Ovary (tissue), 9 donors: ENCODE results near the gene TBC1D2. TPM values are rescaled to one million over a fixed set of nuclear protein-coding genes. Genes with fewer than 3 reads are reported as not detected.

Experiments used
- DNase-seq, 5 donors: peaks; one replicate each; pipeline ENCODE4 v3.0.0-alpha.2; 2019 to 2020
- H3K27ac ChIP-seq, 2 donors: fragments of 200-600 bp; one replicate each; pipeline versions ENCODE4 v1.5.1 to v1.8.0; 2019 to 2022
- H3K27me3 ChIP-seq: fragments of 200-600 bp; one replicate; pipeline ENCODE4 v1.8.0; 2022
- H3K36me3 ChIP-seq: fragments of 200-600 bp; sonication (generic); one replicate; pipeline ENCODE4 v1.5.1; 2019
- H3K4me1 ChIP-seq: one replicate; pipeline ENCODE4 v1.8.1; 2013; ENCODE audit warnings: mild to moderate bottlenecking, moderate library complexity; ENCODE audit not compliant: insufficient read depth
- H3K4me3 ChIP-seq: fragments of 200-600 bp; sonication (generic); one replicate; pipeline ENCODE4 v1.5.1; 2017
- H3K9me3 ChIP-seq, 2 donors: fragments of 200-600 bp in 1 of 2; sonication (generic) in 1 of 2; one replicate each; pipeline versions ENCODE4 v1.5.1 to v1.8.1; 2013 to 2019; ENCODE audit warnings: mild to moderate bottlenecking in 1 of 2, moderate library complexity in 1 of 2
- EP300 ChIP-seq: sonication (generic); formaldehyde crosslinking; IDR thresholded peaks from one replicate; pipeline ENCODE4 v1.6.1; 2017; ENCODE audit warnings: antibody characterized with exemption
- POLR2A ChIP-seq: fragments of 450-650 bp; IDR thresholded peaks from one replicate; pipeline ENCODE4 v1.6.1; 2017; ENCODE audit warnings: antibody characterized with exemption, mild to moderate bottlenecking, moderate library complexity
- WGBS, 3 donors: extraction: QIAGEN DNeasy Blood & Tissue Kit in 1 of 3; methylation state at CpG; one replicate each; pipeline versions ENCODE4 v1.1.5 to v1.1.7; 2013 to 2017; 5-methylcytosine and 5-hydroxymethylcytosine counted together
- intact Hi-C, 4 donors: fragments of 100-400 bp; cut with DNase I; formaldehyde crosslinking; loops; one replicate each; pipeline versions ENCODE4 v1.11.0 to v1.15.1; 2022 to 2023
- polyA plus RNA-seq, 2 donors: library from polyadenylated mRNA; stranded (reverse); fragments of 200-250 nt in 1 of 2; fragments of 350-450 nt in 1 of 2; fragmentation: Illumina TruSeq in 1 of 2; extraction: RNeasy Lipid Tissue Mini Kit (QIAGEN cat#74804) in 1 of 2; gene quantifications; one replicate each; pipeline ENCODE4 v1.2.3, GENCODE V29; 2013 to 2014
- total RNA-seq, 7 donors: library from RNA; depleted of rRNA in 2 of 7; stranded (reverse); fragments of >200 nt in 2 of 7; fragmentation: NEBNext Ultra II Directional in 3 of 7; extraction: Animal tissue kit (Norgen Biotek cat#: 25700) in 3 of 7; gene quantifications; one replicate each; pipeline versions ENCODE4 v1.1.0 to v1.2.4, GENCODE V29; 2016 to 2023
- TF ChIP-seq, protein P1 (sequence below), 3 donors: fragments of 450-650 bp in 2 of 3; fragments of 200-600 bp in 1 of 3; IDR thresholded peaks; one replicate each; pipeline versions ENCODE4 v1.5.1 to v1.8.0; 2016 to 2022; ENCODE audit warnings: antibody characterized with exemption in 3 of 3, mild to moderate bottlenecking in 1 of 3
- donor health status: DM: no; HTN: no; CAD: no; lungs with moderate emphysema.
- donor health status: DM: no; HTN: no; CAD: no.
- donor health status: Bipolar disorder and iron deficiency.
- donor health status: DM: yes; HTN: yes; CAD: no.
- donor health status: DM: no; HTN: no; CAD: no.
- donor health status: DM: yes; HTN: yes; CAD: no.

Gene TBC1D2
- total and polyA plus RNA-seq, 9 donors, result 1.7 to 11.3 (median 4.4) TPM

DNA sequence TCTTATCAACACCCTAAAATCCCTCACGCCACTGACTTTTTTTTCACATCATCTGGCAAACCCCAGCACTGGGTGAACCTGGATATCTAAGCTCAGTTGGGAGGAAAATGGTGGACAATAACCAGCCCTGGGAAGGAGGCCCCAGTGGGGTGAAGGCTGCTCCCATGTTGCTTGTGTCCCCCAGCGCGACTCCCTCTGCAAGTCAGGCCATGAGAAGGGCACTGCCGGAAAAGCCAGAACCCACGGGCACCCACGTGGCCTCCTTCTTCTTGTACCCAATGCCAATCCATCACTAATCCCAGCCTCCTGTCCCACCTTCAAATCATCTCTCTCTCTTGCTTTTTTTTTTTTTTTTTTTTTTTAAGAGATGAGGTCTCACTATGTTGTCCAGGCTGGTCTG lies 74.5 kb downstream of the TBC1D2 start:
- intact Hi-C loops, result no loop called here
- Histone ChIP-seq H3K4me3 (no peak overlapping the region), H3K9me3 (no peaks in the 10 kb centered on the region), H3K36me3 (no peaks in the 10 kb centered on the region), H3K4me1 (no peaks in the 10 kb centered on the region), H3K27me3 (no peaks in the 10 kb centered on the region), H3K27ac (no peak overlapping the region)
- TF ChIP-seq, protein P1, sequence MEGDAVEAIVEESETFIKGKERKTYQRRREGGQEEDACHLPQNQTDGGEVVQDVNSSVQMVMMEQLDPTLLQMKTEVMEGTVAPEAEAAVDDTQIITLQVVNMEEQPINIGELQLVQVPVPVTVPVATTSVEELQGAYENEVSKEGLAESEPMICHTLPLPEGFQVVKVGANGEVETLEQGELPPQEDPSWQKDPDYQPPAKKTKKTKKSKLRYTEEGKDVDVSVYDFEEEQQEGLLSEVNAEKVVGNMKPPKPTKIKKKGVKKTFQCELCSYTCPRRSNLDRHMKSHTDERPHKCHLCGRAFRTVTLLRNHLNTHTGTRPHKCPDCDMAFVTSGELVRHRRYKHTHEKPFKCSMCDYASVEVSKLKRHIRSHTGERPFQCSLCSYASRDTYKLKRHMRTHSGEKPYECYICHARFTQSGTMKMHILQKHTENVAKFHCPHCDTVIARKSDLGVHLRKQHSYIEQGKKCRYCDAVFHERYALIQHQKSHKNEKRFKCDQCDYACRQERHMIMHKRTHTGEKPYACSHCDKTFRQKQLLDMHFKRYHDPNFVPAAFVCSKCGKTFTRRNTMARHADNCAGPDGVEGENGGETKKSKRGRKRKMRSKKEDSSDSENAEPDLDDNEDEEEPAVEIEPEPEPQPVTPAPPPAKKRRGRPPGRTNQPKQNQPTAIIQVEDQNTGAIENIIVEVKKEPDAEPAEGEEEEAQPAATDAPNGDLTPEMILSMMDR (IDR thresholded peaks at IDR 0.05), result no peak
- TF ChIP-seq POLR2A, result no peak
- TF ChIP-seq EP300, result no peak
- WGBS, 3 donors, result 96 to 100% (median 96%) methylated on average over 6 of the region's 6 CpGs
- no peak for DNase-seq

DNA sequence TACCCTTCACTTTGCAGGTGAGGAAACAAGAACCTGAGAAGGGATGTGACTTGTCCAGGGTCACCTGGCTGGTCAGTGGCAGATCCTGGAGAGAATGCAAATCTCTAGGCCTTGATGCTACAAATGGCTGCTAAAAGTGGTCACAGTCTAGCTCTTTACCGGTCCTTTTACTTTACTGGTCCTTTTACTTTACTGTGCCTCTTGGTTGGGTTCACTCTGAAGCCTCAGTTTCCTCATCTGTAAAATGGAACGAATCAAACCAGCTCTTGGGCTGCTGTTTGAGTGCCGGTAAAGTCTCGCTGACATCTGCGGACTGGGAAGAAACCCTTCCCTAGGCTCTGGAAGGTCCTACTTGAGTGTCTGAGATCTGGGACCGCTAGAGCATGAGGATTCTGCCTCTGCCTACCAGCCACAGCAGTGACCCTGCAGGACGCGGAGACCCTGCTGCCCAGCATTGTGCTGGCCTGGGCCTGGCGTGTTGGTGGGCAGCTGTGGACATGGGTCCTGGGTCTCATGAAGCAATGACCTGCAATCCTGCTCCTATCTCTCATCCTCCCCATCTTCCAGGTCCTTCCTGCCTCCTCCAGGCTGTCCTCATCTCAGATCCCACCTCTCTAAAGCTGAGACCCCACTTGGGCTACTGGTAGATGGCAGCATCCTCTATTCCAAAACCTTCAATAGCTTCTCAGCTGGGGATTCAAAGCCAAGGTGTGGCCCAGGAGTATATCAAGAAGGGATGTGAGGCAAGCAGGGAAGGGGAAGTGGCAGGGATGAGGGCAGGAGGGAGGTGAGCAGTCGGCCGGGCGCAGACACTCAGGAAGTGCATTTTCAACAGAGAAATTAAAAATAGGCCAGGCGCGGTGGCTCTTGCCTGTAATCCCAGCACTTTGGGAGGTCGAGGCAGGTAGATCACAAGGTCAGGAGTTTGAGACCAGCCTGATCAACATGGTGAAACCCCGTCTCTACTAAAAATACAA lies 76.3 kb downstream of the TBC1D2 start:
- Histone ChIP-seq H3K4me3 (no peak overlapping the region), H3K36me3 (no peaks in the 10 kb centered on the region), H3K27me3 (no peaks in the 10 kb centered on the region), H3K4me1 (no peaks in the 10 kb centered on the region), H3K27ac (no peak overlapping the region), H3K9me3 (no peaks in the 10 kb centered on the region)
- 89 to 90% (median 89%) methylated on average over 16 of the region's 16 CpGs for WGBS, 3 donors
- intact Hi-C loops, result no loop called here
- DNase-seq, result no peak
- no peak for TF ChIP-seq EP300
- no peak for TF ChIP-seq POLR2A
- TF ChIP-seq, protein P1 (IDR thresholded peaks at IDR 0.05), result no peak

DNA sequence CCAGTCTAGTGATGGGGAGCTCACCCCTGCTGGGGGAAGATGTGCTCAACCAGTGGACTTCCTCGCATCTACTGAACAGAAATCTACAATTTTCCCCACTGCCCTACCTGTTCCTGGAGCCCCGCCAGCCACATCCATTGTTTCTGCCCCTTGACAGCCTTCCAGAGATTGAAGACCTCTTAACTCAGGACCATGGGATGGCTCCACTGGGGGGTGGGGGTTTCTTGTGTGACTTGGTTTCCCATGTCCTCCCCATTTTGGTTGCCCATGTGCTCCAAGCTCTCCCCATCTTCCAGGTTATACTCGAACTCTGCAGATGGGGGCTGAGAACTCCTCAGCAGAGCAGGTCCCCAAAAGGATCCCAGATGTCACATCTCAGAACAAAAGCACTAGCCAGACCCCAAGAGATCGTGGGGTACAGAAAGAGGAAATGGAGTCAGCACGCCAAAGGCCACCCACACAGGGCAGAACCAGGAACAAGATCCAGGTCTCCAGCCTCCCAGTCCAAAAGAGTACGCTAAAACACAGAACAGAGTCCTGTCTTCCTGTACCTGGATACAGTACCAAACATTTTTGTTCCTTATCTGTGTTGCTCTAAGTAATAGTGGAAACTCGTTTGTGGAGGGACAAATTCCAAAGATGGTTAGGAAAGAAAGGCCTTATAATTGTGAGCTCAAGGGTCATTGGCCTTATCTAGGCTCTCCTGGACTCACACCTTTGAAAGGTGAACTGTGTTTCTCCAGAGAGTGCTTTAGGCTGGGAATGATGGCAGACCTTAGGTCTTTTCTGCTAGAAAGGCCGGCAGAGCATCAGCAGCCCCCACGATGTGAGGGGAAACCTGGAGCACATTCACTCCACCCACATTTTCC lies 78.8 kb downstream of the TBC1D2 start:
- Histone ChIP-seq H3K27ac (no peak overlapping the region), H3K9me3 (no peaks in the 10 kb centered on the region), H3K27me3 (no peaks in the 10 kb centered on the region), H3K4me1 (no peaks in the 10 kb centered on the region), H3K36me3 (no peaks in the 10 kb centered on the region), H3K4me3 (no peak overlapping the region)
- TF ChIP-seq, protein P1 (IDR thresholded peaks at IDR 0.05), result no peak
- TF ChIP-seq EP300, result no peak
- no peak for TF ChIP-seq POLR2A
- 68 to 75% (median 72%) methylated on average over 9 of the region's 9 CpGs for WGBS, 3 donors
- no peak for DNase-seq
- intact Hi-C loops, result no loop called here

DNA sequence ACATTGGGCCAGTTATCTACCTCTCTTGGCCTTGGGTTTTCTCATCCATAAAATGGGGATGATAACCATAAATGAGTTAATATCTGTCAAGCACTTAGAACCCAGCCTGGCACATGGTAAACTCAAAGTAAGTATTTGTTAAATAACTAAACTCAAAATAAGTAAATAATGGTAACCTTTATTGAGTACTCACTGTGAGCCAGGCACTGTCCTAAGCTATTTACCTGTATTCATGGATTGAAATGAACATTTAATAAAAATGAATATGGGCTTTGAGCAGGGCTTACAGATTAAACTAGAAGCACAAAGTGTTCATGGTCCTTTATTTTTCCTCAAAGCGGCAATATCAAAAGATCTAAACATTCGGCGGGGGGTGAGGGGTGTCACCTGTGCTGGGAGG lies 79.7 kb downstream of the TBC1D2 start:
- TF ChIP-seq, protein P1 (IDR thresholded peaks at IDR 0.05), result no peak
- no peak for TF ChIP-seq EP300
- no peak for TF ChIP-seq POLR2A
- no peaks in the 10 kb centered on the region for H3K4me1 ChIP-seq
- no peak overlapping the region for H3K4me3 ChIP-seq
- intact Hi-C loops, result no loop called here
- no peak overlapping the region for H3K27ac ChIP-seq
- WGBS, 3 donors, result 80 to 87% (median 87%) methylated on average over 3 of the region's 3 CpGs
- no peaks in the 10 kb centered on the region for H3K27me3 ChIP-seq
- no peaks in the 10 kb centered on the region for H3K9me3 ChIP-seq
- no peaks in the 10 kb centered on the region for H3K36me3 ChIP-seq
- DNase-seq, result no peak
